Motor neuron (in vitro differentiated cells): ENCODE data around the gene RAB14. TPM values are rescaled to one million over a fixed set of nuclear protein-coding genes. Genes with fewer than 3 reads are reported as not detected.

Source experiments
- ATAC-seq, 8 experiments: fragments of 200-7000 bp; cut with Tn5 transposase; replicated peaks in 6 of 8; 2 replicates each; pipeline ENCODE4 v1.8.0; 2021; ENCODE audit warnings: mild to moderate bottlenecking in 8 of 8, moderate library complexity in 8 of 8
- H3K27ac ChIP-seq, 2 donors: fragments of 250-450 bp; sonication (Bioruptor Pico); 2 replicates each; pipeline ENCODE4 v1.9.0; 2021; ENCODE audit warnings: antibody characterized with exemption in 2 of 2, mild to moderate bottlenecking in 2 of 2, moderate library complexity in 1 of 2
- H3K4me1 ChIP-seq, 2 donors: fragments of 250-450 bp; sonication (Bioruptor Pico); replicated peaks in 1 of 2; 2 replicates each; pipeline ENCODE4 v1.6.1; 2021; ENCODE audit warnings: antibody characterized with exemption in 2 of 2, mild to moderate bottlenecking in 2 of 2, moderate library complexity in 1 of 2
- H3K4me3 ChIP-seq, 5 donors: fragments of 250-450 bp; sonication (Bioruptor Pico); 2 replicates each; pipeline ENCODE4 v1.9.0; 2021; ENCODE audit warnings: antibody characterized with exemption in 5 of 5, mild to moderate bottlenecking in 5 of 5, moderate library complexity in 4 of 5
- WGBS, 10 experiments: fragments of 450-650 bp; shearing (Covaris generic); methylation state at CpG; one replicate each; pipeline ENCODE4 v1.0.0; 2022; 5-methylcytosine and 5-hydroxymethylcytosine counted together
- in situ Hi-C, 9 experiments: fragments of 400-800 bp; cut with MboI; loops; one replicate each; pipeline ENCODE4 v1.15.0; 2021; ENCODE audit warnings: low sequenced_read_pairs in 9 of 9, low pct_unique_long_range_greater_than_20kb in 2 of 9; ENCODE audit not compliant: unreplicated experiment in 9 of 9
- total RNA-seq, 8 experiments: library from RNA; unstranded; fragments of 300-600 nt; gene quantifications; 2 replicates each; pipeline versions ENCODE4 v1.2.3 to v1.2.4, GENCODE V29; 2022

The RAB14 gene
- total RNA-seq, 8 experiments from 2014 or later: 21.3 to 56.0 (median 40.7) TPM

DNA sequence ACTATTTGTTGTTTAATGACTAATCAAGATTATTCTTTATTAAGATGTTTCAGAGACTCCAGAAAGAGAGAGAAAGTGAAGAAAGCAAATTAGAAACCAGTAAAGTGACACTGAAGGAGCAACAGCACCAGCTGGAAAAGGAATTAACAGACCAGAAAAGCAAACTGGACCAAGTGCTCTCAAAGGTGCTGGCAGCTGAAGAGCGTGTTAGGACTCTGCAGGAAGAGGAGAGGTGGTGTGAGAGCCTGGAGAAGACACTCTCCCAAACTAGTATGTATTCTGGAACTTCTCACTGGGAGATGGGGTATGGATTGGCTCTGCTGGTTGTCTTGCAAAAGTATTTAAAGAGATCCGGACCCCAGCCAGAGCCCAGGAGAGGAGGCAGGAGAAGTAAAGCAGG, 33.6 kb downstream of the RAB14 start:
- in situ Hi-C loops: no loop called here
- Histone ChIP-seq H3K4me3 (no peak overlapping the region), H3K4me1 (no peaks in the 10 kb centered on the region), H3K27ac (no peak overlapping the region)
- 60 to 100% (median 90%) methylated on average over 1 to 2 of the region's 2 CpGs; no CpG with 5 or more reads in 2 of the 10 experiments for WGBS, 10 experiments
- ATAC-seq: no peak

- Histone ChIP-seq H3K27ac (no peak overlapping the region), H3K4me3 (no peak overlapping the region), H3K4me1 (no peaks in the 10 kb centered on the region)
- WGBS, 10 experiments: 56 to 100% (median 100%) methylated on average over 1 of the region's 1 CpG
- in situ Hi-C loops: no loop called here
- ATAC-seq: no peak
Measured at GRCh38 chr9:121160025-121160424, 41.6 kb downstream of the RAB14 start.

GRCh38 chr9:121157939-121158338, 43.7 kb downstream of the RAB14 start:
- Histone ChIP-seq H3K27ac (no peak overlapping the region), H3K4me3 (no peak overlapping the region), H3K4me1 (no peaks in the 10 kb centered on the region)
- in situ Hi-C loops: no loop called here
- WGBS, 10 experiments: 83 to 100% (median 92%) methylated on average over 2 to 4 of the region's 4 CpGs; no CpG with 5 or more reads in 1 of the 10 experiments
- no peak for ATAC-seq

- H3K27ac ChIP-seq: no peak overlapping the region
- H3K4me3 ChIP-seq: no peak overlapping the region
- peak in 3 of 8 experiments; percentile 92 to 95 (median 94) for ATAC-seq
- 5 to 86% (median 50%) methylated on average over 1 to 2 of the region's 2 CpGs; no CpG with 5 or more reads in 1 of the 10 experiments for WGBS, 10 experiments
- no peaks in the 10 kb centered on the region for H3K4me1 ChIP-seq
- in situ Hi-C loops: no loop called here
Measured at GRCh38 chr9:121156263-121156731, 45.4 kb downstream of the RAB14 start.

DNA sequence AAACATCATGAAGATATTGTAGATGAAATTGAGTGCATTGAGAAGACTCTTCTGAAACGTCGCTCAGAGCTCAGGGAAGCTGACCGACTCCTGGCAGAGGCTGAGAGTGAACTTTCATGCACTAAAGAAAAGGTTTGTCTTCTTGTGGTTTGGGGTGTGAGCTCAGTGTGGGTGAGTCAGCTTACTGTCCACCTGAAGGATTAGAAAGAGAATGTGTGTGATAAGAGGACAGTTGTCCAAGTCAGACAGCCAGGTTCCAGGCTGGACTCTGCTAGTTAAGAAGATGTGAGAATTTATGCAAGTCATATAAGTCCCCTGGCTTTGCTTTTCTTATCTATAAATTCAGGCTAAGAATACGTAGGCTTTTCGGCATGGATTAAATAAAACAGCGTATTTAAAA, 46.9 kb downstream of the RAB14 start:
- 88 to 100% (median 97%) methylated on average over 2 to 6 of the region's 6 CpGs for WGBS, 10 experiments
- ATAC-seq: no peak
- H3K4me3 ChIP-seq: no peak overlapping the region
- in situ Hi-C loops: no loop called here
- no peaks in the 10 kb centered on the region for H3K4me1 ChIP-seq
- H3K27ac ChIP-seq: no peak overlapping the region

GRCh38 chr9:121153642-121154041, 48.0 kb downstream of the RAB14 start:
- Histone ChIP-seq H3K4me1 (no peaks in the 10 kb centered on the region), H3K27ac (no peak overlapping the region), H3K4me3 (no peak overlapping the region)
- in situ Hi-C loops: no loop called here
- no peak for ATAC-seq
- 57 to 89% (median 75%) methylated on average over 1 of the region's 1 CpG; no CpG with 5 or more reads in 5 of the 10 experiments for whole genome bisulfite sequencing, 10 experiments

- Histone ChIP-seq H3K4me1 (no peaks in the 10 kb centered on the region), H3K4me3 (no peak overlapping the region), H3K27ac (no peak overlapping the region)
- WGBS, 10 experiments: 43 to 100% methylated on average over 1 of the region's 2 CpGs; no CpG with 5 or more reads in 8 of the 10 experiments
- in situ Hi-C loops: no loop called here
- ATAC-seq: no peak
Measured at GRCh38 chr9:121150188-121150587, 51.5 kb downstream of the RAB14 start.

DNA sequence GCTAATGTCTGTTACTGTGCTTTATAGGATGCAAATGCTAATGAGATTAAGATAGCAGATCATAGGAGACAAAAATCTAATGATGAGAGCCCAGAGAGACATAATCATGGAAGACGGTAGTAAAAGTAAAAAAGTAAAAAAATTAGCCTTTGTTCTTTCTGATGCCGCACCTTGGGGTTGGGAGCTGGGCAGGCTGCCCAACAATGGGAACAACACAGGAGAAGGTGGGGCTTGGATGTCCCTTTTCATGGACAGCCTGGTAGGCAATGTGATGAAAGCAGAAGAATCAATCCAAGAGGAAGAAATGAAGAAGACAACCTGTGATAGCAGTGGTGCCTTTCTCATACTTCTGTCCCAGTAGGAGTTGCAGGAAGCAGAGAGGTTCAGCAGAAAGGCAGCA, 57.2 kb downstream of the RAB14 start:
- Histone ChIP-seq H3K4me3 (no peak overlapping the region), H3K27ac (no peak overlapping the region), H3K4me1 (no peaks in the 10 kb centered on the region)
- ATAC-seq: no peak
- WGBS, 10 experiments: 77 to 100% (median 94%) methylated on average over 1 to 2 of the region's 2 CpGs
- in situ Hi-C loops: no loop called here

- in situ Hi-C loops: no loop called here
- Histone ChIP-seq H3K4me1 (no peaks in the 10 kb centered on the region), H3K4me3 (no peak overlapping the region), H3K27ac (no peak overlapping the region)
- no peak for ATAC-seq
- 72 to 100% (median 100%) methylated on average over 1 to 2 of the region's 2 CpGs; no CpG with 5 or more reads in 1 of the 10 experiments for WGBS, 10 experiments
Measured at GRCh38 chr9:121143771-121144170, 57.9 kb downstream of the RAB14 start.

DNA sequence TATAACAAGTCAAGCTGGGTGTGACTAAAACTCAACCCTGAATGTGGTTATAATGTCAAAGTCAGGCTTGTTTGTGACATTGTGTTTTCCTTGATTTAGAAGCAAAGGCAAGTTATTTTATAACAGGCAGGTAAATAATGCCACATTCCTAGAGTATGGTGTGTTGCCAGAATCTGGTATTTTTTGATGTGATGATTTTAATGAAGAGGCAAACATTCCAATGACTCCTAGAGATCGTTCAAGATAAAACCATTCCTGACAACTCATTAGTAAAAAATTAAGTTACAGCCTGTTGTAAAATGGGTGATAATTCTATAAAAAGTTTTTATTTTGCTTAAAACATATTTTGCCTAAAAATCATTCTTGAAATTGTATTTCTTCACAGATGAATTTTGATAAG, 60.0 kb downstream of the RAB14 start:
- Histone ChIP-seq H3K4me3 (no peak overlapping the region), H3K4me1 (no peaks in the 10 kb centered on the region), H3K27ac (no peak overlapping the region)
- in situ Hi-C loops: no loop called here
- 8 to 100% (median 87%) methylated on average over 1 of the region's 1 CpG for WGBS, 10 experiments
- ATAC-seq: no peak

DNA sequence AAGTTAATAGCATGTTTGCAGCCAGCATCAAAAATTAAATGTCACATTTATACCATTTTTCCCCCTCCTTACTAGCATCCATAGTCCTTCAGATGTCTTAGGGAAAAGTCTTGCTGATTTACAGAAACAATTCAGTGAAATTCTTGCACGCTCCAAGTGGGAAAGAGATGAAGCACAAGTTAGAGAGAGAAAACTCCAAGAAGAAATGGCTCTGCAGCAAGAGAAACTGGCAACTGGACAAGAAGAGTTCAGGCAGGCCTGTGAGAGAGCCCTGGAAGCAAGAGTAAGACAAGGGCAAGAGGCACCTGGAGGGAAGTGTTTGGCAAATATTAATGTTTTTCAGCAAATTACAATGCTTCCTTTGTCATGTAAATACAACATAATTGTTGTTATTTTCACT, 60.4 kb downstream of the RAB14 start:
- WGBS, 10 experiments: 88 to 100% (median 100%) methylated on average over 1 of the region's 1 CpG; no CpG with 5 or more reads in 4 of the 10 experiments

GRCh38 chr9:121140162-121140561, 61.5 kb downstream of the RAB14 start:
- WGBS, 10 experiments: 67 to 100% (median 100%) methylated on average over 1 of the region's 1 CpG; no CpG with 5 or more reads in 3 of the 10 experiments
- peak in 3 of 8 experiments; percentile 38 to 66 (median 53) for ATAC-seq
- no peak overlapping the region for H3K4me3 ChIP-seq
- no peak overlapping the region for H3K27ac ChIP-seq
- no peaks in the 10 kb centered on the region for H3K4me1 ChIP-seq
- in situ Hi-C loops: no loop called here

More for the DNA sequence above, 60.4 kb downstream of the RAB14 start:
- no peak overlapping the region for H3K27ac ChIP-seq
- in situ Hi-C loops: no loop called here
- no peaks in the 10 kb centered on the region for H3K4me1 ChIP-seq
- H3K4me3 ChIP-seq: no peak overlapping the region
- no peak for ATAC-seq

DNA sequence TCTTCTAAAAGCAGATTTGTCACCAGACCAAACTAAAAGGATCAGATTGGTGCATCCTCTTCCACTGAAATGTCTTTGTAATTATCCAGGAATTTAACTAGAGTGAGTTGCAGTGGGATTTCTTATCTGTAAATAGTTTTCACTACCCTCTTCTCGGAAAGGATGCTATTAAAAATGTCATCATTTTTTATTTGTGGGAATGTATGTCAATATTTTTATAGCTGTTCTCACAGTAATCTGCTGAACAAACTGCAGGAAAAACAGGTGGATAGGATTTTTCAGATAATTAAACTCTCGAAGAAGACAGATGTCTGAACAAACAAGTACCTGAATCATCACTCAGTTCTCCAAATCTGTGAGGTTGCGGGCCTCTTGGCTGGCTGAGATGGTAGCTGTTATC, 62.7 kb downstream of the RAB14 start:
- no peak overlapping the region for H3K4me3 ChIP-seq
- ATAC-seq: no peak
- in situ Hi-C loops: no loop called here
- no peak overlapping the region for H3K27ac ChIP-seq
- 64 to 96% (median 92%) methylated on average over 1 to 3 of the region's 3 CpGs; no CpG with 5 or more reads in 1 of the 10 experiments for WGBS, 10 experiments
- no peaks in the 10 kb centered on the region for H3K4me1 ChIP-seq

DNA sequence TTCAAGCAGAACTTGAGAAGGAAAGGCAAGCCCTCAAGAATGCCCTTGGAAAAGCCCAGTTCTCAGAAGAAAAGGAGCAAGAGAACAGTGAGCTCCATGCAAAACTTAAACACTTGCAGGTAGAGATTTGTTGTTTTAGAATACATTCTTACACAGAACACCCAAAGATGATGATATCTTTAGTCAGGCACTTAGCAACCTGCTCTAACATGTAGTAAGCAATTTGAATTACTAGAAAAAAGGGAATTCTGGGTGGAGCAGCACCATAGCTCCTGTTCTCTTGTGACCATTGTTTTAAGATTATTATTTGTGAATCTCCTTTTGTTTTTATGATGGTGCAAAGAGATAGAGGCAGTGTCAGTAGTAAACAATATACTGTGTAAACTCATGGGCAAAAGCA, 63.1 kb downstream of the RAB14 start:
- no peak for ATAC-seq
- H3K27ac ChIP-seq: no peak overlapping the region
- H3K4me1 ChIP-seq: no peaks in the 10 kb centered on the region

More for the DNA sequence above, 63.1 kb downstream of the RAB14 start:
- H3K4me3 ChIP-seq: no peak overlapping the region
- in situ Hi-C loops: no loop called here
